Aorta (tissue), 5 donors: ENCODE results near the gene PRDM7. TPM values are rescaled to one million over a fixed set of nuclear protein-coding genes. Genes with fewer than 3 reads are reported as not detected.

Source experiments
- ATAC-seq: fragments of 200-7000 bp; cut with Tn5 transposase; one replicate; pipeline ENCODE4 v1.9.1; 2022; ENCODE audit warnings: moderate library complexity; ENCODE audit not compliant: low FRiP score
- DNase-seq, 2 donors: peaks; one replicate each; pipeline ENCODE4 v3.0.0-alpha.2; 2020
- H3K27ac ChIP-seq, 2 donors: one replicate each; pipeline ENCODE4 v1.5.1; 2013; ENCODE audit warnings: low read length in 2 of 2, mild to moderate bottlenecking in 2 of 2, moderate library complexity in 2 of 2, control low read depth in 1 of 2, inconsistent platforms in 1 of 2, low read depth in 1 of 2
- H3K27me3 ChIP-seq, 2 donors: one replicate each; pipeline ENCODE4 v1.6.1; 2013; ENCODE audit warnings: control low read depth in 1 of 2, low read length in 1 of 2, mild to moderate bottlenecking in 1 of 2, moderate library complexity in 1 of 2; ENCODE audit not compliant: insufficient read depth in 2 of 2, control insufficient read depth in 1 of 2
- H3K36me3 ChIP-seq, 2 donors: one replicate each; pipeline ENCODE4 v1.6.1; 2013; ENCODE audit warnings: control low read depth in 1 of 2, low read length in 1 of 2, mild to moderate bottlenecking in 1 of 2; ENCODE audit not compliant: insufficient read depth in 2 of 2, control insufficient read depth in 1 of 2
- H3K4me1 ChIP-seq, 2 donors: one replicate each; pipeline ENCODE4 v1.6.1; 2013; ENCODE audit warnings: low read length in 2 of 2, control low read depth in 1 of 2, mild to moderate bottlenecking in 1 of 2, moderate library complexity in 1 of 2; ENCODE audit not compliant: insufficient read depth in 2 of 2, control insufficient read depth in 1 of 2
- H3K4me3 ChIP-seq, 2 donors: one replicate each; pipeline ENCODE4 v1.5.1; 2013; ENCODE audit warnings: low read length in 2 of 2, control low read depth in 1 of 2, mild to moderate bottlenecking in 1 of 2
- H3K9me3 ChIP-seq: one replicate; pipeline ENCODE4 v1.6.1; 2013; ENCODE audit warnings: mild to moderate bottlenecking, low read length; ENCODE audit not compliant: control insufficient read depth
- WGBS, 2 donors: extraction: QIAGEN DNeasy Blood & Tissue Kit; methylation state at CpG; one replicate each; pipeline ENCODE4 v1.1.7; 2013; 5-methylcytosine and 5-hydroxymethylcytosine counted together
- intact Hi-C, 2 donors: fragments of 100-400 bp; cut with DNase I; formaldehyde crosslinking; loops; one replicate each; pipeline versions ENCODE4 v1.14.2 to v1.15.0; 2022
- polyA plus RNA-seq, 2 donors: library from polyadenylated mRNA; stranded (reverse); fragments of 200-250 nt; gene quantifications; one replicate each; pipeline ENCODE4 v1.2.3, GENCODE V29; 2013
- total RNA-seq, 2 donors: library from RNA; stranded (reverse); fragmentation: NEBNext Ultra II Directional; extraction: Animal tissue kit (Norgen Biotek cat#: 25700); gene quantifications; one replicate each; pipeline ENCODE4 v1.2.1, GENCODE V29; 2021
- donor health status: healthy with polysubstance abuse.
- donor health status: Bipolar disorder and iron deficiency.
- donor health status: DM: no; HTN: no; CAD: no.
- donor health status: DM: no; HTN: no; CAD: no.
- donor health status: DM: yes; HTN: yes; CAD: no.

Gene PRDM7
- total and polyA plus RNA-seq, 4 donors = not detected

- H3K4me1 ChIP-seq = no peaks in the 10 kb centered on the region
- WGBS, 2 donors = 42 to 51% methylated on average over 4 of the region's 4 CpGs
- no peaks in the 10 kb centered on the region for H3K36me3 ChIP-seq
- no peak overlapping the region for H3K27ac ChIP-seq
- H3K4me3 ChIP-seq = no peak overlapping the region
- H3K9me3 ChIP-seq = peaks cover 8% of the 10 kb centered on the region
- H3K27me3 ChIP-seq = no peaks in the 10 kb centered on the region
- intact Hi-C loops = no loop called here
- ATAC-seq = no peak
- DNase-seq = no peak
Observed at GRCh38 chr16:90054554-90054953, 22.6 kb downstream of the PRDM7 start.

- intact Hi-C loops = no loop called here
- no peak for DNase-seq
- Histone ChIP-seq H3K27me3 (no peaks in the 10 kb centered on the region), H3K36me3 (no peaks in the 10 kb centered on the region), H3K4me1 (no peaks in the 10 kb centered on the region), H3K4me3 (no peak overlapping the region), H3K27ac (no peak overlapping the region), H3K9me3 (peaks cover 8% of the 10 kb centered on the region)
- ATAC-seq = no peak
- 62 to 69% methylated on average over 1 of the region's 1 CpG for WGBS, 2 donors
Observed at GRCh38 chr16:90053902-90054500, 23.1 kb downstream of the PRDM7 start.

GRCh38 chr16:90050969-90051368 lies 26.2 kb downstream of the PRDM7 start:
- H3K9me3 ChIP-seq = peaks cover 8% of the 10 kb centered on the region
- ATAC-seq = no peak
- WGBS, 2 donors = 86% methylated on average over 10 of the region's 10 CpGs
- no peak overlapping the region for H3K27ac ChIP-seq
- intact Hi-C loops = no loop called here
- peak in 1 of 2 donors; percentile 32 for DNase-seq
- H3K27me3 ChIP-seq = no peaks in the 10 kb centered on the region
- H3K4me1 ChIP-seq = no peaks in the 10 kb centered on the region
- H3K36me3 ChIP-seq = no peaks in the 10 kb centered on the region
- H3K4me3 ChIP-seq = no peak overlapping the region

GRCh38 chr16:90048737-90049330 lies 28.3 kb downstream of the PRDM7 start:
- WGBS, 2 donors = 86 to 88% methylated on average over 19 of the region's 19 CpGs
- Histone ChIP-seq H3K36me3 (no peaks in the 10 kb centered on the region), H3K27ac (no peak overlapping the region), H3K9me3 (no peaks in the 10 kb centered on the region), H3K4me3 (no peak overlapping the region), H3K27me3 (no peaks in the 10 kb centered on the region), H3K4me1 (no peaks in the 10 kb centered on the region)
- DNase-seq (peak in 1 of 2 donors; percentile 68), ATAC-seq (no peak)
- intact Hi-C loops = no loop called here

- Histone ChIP-seq H3K27me3 (no peaks in the 10 kb centered on the region), H3K4me1 (no peaks in the 10 kb centered on the region), H3K9me3 (no peaks in the 10 kb centered on the region), H3K36me3 (no peaks in the 10 kb centered on the region), H3K4me3 (no peak overlapping the region), H3K27ac (no peak overlapping the region)
- ATAC-seq (peak; percentile 37), DNase-seq (no peak)
- intact Hi-C loops = no loop called here
- WGBS, 2 donors = 59 to 66% methylated on average over 12 of the region's 12 CpGs
Observed at GRCh38 chr16:90048347-90048722, 28.8 kb downstream of the PRDM7 start.

GRCh38 chr16:90047714-90048346 lies 29.3 kb downstream of the PRDM7 start:
- Histone ChIP-seq H3K27me3 (no peaks in the 10 kb centered on the region), H3K36me3 (no peaks in the 10 kb centered on the region), H3K4me3 (no peak overlapping the region), H3K27ac (no peak overlapping the region), H3K9me3 (no peaks in the 10 kb centered on the region), H3K4me1 (no peaks in the 10 kb centered on the region)
- intact Hi-C loops = no loop called here
- WGBS, 2 donors = 16 to 20% methylated on average over 24 to 59 of the region's 59 CpGs
- peak in 1 of 2 donors; percentile 68 for DNase-seq
- ATAC-seq = no peak

GRCh38 chr16:90046971-90047713 lies 30.0 kb downstream of the PRDM7 start:
- 1 to 2% methylated on average over 35 to 40 of the region's 40 CpGs for WGBS, 2 donors
- DNase-seq (peak; percentile 80 to 86), ATAC-seq (peak; percentile 70)
- intact Hi-C loops = no loop called here
- Histone ChIP-seq H3K4me3 (peak overlapping the region in 1 of 2 donors; percentile 17), H3K27me3 (no peaks in the 10 kb centered on the region), H3K4me1 (no peaks in the 10 kb centered on the region), H3K36me3 (peaks cover 0 to 4% of the 10 kb centered on the region in 2 donors), H3K9me3 (no peaks in the 10 kb centered on the region), H3K27ac (no peak overlapping the region)

GRCh38 chr16:90046122-90046970 lies 30.8 kb downstream of the PRDM7 start:
- ATAC-seq (no peak), DNase-seq (peak in 1 of 2 donors; percentile 63)
- Histone ChIP-seq H3K4me3 (no peak overlapping the region), H3K4me1 (no peaks in the 10 kb centered on the region), H3K27ac (no peak overlapping the region), H3K36me3 (peaks cover 0 to 5% of the 10 kb centered on the region in 2 donors), H3K9me3 (no peaks in the 10 kb centered on the region), H3K27me3 (no peaks in the 10 kb centered on the region)
- intact Hi-C loops = no loop called here
- 41 to 47% methylated on average over 21 to 23 of the region's 23 CpGs for WGBS, 2 donors
